Measurements from ENCODE around the gene PLXNB1. TPM values are rescaled to one million over a fixed set of nuclear protein-coding genes. Genes with fewer than 3 reads are reported as not detected.
"Not testable (repeated sequence)": the region's sequence is repeated elsewhere in the genome, so short reads cannot be mapped to it uniquely, and the experiment has no call there.

Gene PLXNB1
- total RNA-seq, 1 donor: 35.0 TPM

DNA sequence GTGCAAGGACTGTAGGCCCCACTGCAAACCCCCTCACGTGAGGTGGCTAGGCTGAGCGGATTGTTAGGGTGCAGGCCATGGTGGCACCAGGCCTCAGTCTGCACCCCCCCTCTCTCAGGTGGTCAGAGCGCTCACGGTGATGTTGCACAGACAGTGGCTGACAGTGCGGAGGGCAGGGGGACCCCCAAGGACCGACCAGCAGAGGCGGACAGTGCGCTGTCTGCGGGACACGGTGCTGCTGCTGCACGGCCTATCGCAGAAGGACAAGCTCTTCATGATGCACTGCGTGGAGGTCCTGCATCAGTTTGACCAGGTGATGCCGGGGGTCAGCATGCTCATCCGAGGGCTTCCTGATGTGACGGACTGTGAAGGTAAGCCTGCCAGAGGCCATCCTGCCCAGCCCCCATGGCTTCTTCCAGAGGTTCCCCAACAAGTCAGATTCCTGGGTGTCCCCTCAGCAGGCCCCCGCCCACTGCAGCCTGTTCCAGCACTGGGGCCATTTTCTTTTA is 34.9 kb upstream of the PLXNB1 start:
- TF ChIP-seq, protein P1, sequence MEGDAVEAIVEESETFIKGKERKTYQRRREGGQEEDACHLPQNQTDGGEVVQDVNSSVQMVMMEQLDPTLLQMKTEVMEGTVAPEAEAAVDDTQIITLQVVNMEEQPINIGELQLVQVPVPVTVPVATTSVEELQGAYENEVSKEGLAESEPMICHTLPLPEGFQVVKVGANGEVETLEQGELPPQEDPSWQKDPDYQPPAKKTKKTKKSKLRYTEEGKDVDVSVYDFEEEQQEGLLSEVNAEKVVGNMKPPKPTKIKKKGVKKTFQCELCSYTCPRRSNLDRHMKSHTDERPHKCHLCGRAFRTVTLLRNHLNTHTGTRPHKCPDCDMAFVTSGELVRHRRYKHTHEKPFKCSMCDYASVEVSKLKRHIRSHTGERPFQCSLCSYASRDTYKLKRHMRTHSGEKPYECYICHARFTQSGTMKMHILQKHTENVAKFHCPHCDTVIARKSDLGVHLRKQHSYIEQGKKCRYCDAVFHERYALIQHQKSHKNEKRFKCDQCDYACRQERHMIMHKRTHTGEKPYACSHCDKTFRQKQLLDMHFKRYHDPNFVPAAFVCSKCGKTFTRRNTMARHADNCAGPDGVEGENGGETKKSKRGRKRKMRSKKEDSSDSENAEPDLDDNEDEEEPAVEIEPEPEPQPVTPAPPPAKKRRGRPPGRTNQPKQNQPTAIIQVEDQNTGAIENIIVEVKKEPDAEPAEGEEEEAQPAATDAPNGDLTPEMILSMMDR (IDR thresholded peaks at IDR 0.05; ENCODE audit: insufficient read depth, low read depth, low read length): no peak
- DNase-seq (ENCODE audit: low read depth): no peak
- no peak overlapping the region for H3K4me3 ChIP-seq (ENCODE audit: low read depth, low read length)

DNA sequence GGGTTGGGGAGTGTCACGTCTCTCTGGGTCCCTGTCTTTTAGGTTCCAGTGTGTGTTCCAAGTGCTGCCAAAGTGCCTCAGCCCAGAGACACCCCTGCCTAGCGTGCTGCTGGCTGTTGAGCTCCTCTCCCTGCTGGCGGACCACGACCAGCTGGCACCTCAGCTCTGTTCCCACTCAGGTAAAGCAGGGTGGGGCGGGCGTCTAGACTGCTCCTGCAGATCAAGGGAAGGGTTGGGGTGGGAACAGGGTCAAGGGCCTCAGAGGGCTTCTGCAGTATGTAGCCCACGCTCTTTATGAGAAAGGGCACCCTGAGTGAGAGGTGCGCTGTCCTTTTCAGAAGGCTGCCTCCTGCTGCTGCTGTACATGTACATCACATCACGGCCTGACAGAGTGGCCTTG is 33.8 kb upstream of the PLXNB1 start:
- no peak overlapping the region for H3K4me3 ChIP-seq (ENCODE audit: low read depth, low read length)
- no peak for DNase-seq (ENCODE audit: low read depth)
- TF ChIP-seq, protein P1 (IDR thresholded peaks at IDR 0.05; ENCODE audit: insufficient read depth, low read depth, low read length): no peak

DNA sequence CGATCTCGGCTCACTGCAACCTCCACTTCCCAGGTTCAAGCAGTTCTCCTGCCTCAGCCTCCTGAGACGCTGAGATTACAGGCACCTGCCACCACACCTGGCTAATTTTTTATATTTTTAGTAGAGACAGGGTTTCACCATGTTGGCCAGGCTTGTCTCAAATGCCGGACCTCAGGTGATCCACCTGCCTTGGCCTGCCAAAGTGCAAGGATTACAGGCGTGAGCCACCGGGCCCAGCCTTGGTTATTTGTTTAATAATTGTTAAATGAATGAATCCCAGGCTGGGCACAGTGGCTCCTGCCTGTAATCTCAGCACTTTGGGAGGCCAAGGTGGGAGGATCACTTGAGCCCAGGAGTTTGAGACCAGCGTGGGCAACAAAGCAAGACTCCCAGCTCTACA is 31.9 kb upstream of the PLXNB1 start:
- H3K4me3 ChIP-seq (ENCODE audit: low read depth, low read length); DNase-seq (ENCODE audit: low read depth): not testable (repeated sequence)

DNA sequence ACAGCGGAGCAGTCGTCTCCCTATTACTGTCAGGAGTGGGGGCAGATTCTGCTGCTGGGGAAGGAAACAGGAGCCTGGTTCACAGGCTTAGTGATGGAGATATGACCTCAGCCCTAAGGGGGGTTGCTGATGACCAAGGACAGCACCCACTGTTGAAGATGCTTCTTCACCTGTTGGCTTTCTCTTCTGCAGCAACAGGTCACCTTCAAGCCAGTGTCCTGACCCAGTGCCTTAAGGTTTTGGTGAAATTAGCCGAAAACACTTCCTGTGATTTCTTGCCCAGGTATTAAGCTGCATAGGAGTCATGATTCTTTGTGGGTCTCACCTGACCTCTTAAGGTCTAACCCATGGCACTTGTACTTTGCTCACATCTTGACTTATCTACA is 30.6 kb upstream of the PLXNB1 start:
- TF ChIP-seq, protein P1 (IDR thresholded peaks at IDR 0.05; ENCODE audit: insufficient read depth, low read depth, low read length): no peak
- no peak for DNase-seq (ENCODE audit: low read depth)
- no peak overlapping the region for H3K4me3 ChIP-seq (ENCODE audit: low read depth, low read length)

DNA sequence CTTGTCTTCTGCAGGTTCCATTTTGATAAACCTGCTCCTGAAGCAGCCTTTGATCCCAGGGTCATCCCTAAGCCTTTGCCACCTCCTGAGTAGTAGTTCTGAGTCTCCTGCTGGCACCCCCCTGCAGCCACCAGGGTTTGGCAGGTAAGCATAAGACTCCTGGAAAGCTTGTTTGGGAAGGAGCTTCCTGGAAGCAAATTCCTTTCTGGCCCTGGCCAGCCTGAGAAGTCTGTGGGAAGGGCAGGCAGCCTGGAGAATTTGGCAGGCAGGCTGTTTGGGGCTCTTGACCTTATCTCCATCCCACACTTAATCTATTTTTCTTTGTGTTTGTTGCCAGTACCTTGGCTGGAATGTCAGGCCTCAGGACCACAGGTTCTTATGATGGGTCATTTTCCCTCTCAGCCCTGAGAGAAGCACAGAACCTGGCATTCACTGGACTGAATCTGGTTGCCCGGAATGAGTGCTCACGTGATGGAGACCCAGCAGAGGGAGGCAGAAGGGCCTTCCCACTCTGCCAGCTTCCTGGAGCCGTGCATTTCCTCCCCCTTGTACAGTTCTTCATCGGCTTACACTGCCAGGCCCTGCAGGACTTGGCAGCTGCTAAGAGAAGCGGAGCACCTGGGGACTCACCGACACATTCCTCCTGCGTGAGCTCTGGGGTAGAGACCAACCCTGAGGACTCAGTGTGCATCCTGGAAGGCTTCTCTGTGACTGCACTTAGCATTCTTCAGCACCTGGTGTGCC is 30.1 kb upstream of the PLXNB1 start:
- no peak for DNase-seq (ENCODE audit: low read depth)
- no peak overlapping the region for H3K4me3 ChIP-seq (ENCODE audit: low read depth, low read length)
- TF ChIP-seq, protein P1 (IDR thresholded peaks at IDR 0.05; ENCODE audit: insufficient read depth, low read depth, low read length): no peak

DNA sequence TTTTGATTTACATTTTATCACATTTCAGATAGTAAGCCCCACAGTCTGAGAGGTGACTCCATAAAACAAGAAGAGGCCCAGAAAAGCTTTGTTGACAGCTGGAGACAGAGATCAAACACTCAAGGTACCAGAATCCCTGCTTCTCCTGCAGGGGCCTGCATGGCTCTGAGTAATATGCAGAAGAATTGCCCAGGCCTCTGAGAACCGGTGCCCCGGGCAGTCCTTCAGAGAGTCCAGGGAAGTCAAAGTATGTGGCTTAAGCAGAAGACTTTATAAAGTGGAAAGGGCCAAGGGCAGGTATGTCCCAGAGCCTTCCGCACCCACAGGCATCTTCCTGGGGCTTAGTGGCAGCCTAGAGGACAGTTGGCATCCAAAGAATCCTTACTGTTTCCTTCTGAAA is 29.4 kb upstream of the PLXNB1 start:
- no peak for DNase-seq (ENCODE audit: low read depth)
- TF ChIP-seq, protein P1 (IDR thresholded peaks at IDR 0.05; ENCODE audit: insufficient read depth, low read depth, low read length): no peak

DNA sequence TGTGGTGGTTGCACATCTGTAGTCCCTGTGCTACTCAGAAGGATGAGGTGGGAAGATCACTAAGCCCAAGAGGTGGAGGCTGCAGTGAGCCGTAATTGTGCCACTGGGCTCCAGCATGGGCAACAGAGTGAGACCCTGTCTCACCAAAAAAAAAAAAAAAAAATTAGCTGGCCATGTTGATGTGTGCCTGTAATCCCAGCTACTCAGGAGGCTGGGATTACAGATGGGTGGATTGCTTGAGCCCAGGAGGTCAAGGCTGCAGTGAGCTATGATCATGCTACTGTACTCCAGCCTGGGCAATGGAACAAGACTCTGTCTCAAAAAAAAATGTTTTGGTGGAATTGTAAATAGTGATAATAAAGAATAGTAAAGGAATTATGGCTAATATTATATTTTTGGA is 26.6 kb upstream of the PLXNB1 start:
- no peak overlapping the region for H3K4me3 ChIP-seq (ENCODE audit: low read depth, low read length)
- TF ChIP-seq, protein P1 (IDR thresholded peaks at IDR 0.05; ENCODE audit: insufficient read depth, low read depth, low read length): no peak
- DNase-seq (ENCODE audit: low read depth): no peak

More for the DNA sequence above, 29.4 kb upstream of the PLXNB1 start:
- no peak overlapping the region for H3K4me3 ChIP-seq (ENCODE audit: low read depth, low read length)
